GM19035 (cell line): ENCODE results near the gene PAXIP1.

Experiments used
- ATAC-seq: cut with Tn5 transposase; IDR thresholded peaks from one replicate; pipeline ENCODE4 v1.9.1; 2021; ENCODE audit not compliant: unreplicated experiment

PAXIP1 gene

DNA sequence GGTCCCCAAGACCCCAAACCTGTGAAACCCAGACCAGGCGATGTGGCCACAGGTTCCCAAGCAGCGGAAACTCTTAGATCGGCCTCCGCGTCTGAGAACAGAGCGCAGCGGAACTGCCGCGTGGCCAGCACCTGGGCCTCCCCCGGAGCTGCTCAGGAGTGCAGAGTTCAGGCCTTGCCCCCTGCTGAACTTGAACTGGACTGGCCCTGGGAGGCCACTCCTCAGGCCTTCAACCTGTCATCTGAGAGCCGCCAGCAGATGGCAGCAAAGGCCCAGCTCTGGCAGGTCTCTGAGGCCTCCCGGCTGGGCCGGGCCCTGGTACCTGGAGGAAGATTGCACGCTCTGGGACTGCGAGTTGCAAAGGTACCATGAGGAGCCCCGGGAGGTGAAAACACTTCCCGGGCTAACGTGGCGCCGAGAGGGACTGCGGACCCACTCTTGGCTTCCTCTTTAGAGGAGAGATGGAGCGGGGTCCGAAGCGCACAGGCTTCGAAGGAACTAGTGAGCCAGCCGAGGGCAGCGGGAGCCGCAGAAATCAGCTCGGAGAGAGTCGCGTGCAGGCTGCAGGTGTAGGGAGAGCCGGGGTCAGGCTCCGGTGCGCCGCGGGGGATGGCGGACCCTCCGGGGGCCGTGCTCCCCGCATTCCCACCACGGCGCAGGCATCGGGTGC is 89.2 kb downstream of the PAXIP1 start:
- ATAC-seq: peak; percentile 96

- ATAC-seq: no peak
Measured at GRCh38 chr7:154912871-154913637, 89.9 kb downstream of the PAXIP1 start.

GRCh38 chr7:154911862-154912455 is 91.0 kb downstream of the PAXIP1 start:
- ATAC-seq: no peak

GRCh38 chr7:154911411-154911810 is 91.5 kb downstream of the PAXIP1 start:
- no peak for ATAC-seq

GRCh38 chr7:154910977-154911376 is 91.9 kb downstream of the PAXIP1 start:
- no peak for ATAC-seq

GRCh38 chr7:154910125-154910524 is 92.8 kb downstream of the PAXIP1 start:
- ATAC-seq: no peak

DNA sequence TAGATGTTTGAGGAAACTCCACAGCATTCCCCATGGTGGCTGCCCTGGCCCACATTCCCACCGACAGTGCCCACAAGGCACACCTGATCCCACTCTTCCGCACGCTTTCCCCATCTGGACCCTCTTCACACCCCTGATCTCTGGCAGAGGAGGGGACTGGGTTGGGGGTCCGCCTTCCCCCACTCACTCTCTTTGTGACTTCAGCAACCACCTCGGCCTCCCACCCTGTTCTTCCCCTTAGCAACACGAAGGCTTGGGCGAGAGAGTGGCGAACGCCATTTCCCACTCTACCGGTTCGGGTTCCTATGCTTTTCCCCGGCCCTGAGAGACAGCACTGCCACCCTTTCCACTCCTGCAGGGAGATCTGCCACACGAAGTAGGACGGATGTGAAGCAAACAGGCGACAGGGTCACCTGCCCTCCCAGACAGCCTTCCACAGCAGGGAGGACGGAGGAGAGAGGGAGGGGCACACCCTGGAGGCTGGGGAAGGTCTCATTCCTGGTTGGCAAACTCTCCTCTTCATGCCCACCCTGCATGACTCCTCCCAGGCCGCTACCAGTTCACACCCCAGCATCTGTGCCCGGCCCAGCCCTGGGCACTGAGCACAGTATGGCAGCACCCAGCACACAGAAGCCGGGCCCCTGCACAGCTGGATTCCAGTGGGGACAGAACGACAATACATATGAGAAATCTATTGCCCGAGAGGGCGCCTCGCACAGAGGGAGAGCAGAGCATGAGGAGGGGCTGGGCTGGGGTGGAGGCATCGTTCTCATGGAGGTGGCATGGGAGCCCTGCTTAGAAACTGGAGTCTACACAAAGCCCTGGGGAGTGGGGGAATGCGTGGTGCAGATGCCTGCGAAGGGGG is 93.5 kb downstream of the PAXIP1 start:
- ATAC-seq: no peak

DNA sequence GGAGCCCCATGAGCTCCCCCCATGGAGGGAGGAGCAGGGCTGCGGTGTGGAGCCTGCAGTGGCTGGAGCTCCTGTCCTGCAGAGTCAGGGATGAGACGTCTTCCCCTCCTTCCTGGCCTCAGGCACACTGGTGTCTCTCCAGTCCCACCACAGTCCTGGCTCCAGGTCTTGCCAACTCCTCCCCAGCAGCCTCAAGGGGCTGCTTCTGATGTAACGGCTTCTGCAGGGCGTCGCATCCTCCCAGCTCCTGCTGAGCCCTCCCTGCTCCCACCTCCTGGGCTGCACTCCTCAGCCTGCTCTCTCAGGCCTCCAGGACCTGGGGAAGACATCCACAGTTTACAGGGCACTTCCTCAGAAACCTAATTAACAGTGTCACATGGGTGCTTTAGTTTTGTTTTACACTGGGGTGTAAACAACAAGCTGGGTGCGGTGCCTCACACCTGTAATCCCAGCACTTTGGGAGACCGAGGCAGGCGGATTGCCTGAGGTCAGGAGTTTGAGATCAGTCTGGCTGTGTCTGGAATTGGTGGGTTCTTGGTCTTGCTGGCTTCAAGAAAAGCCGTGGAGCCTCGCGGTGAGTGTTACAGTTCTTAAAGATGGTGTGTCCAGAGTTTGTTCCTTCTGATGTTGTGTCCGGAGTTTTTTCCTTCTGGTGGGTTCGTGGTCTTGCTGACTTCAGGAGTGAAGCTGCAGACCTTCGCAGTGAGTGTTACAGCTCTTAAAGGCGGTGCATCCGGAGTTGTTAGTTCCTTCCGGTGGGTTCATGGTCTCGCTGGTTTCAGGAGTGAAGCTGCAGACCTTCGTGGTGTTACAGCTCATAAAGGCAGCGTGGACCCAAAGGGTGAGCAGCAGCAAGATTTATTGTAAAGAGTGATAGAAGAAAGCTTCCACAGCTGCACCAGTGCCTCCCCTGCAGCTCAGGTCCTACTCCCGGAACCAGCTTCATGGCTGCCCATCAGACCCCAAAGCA is 95.0 kb downstream of the PAXIP1 start:
- ATAC-seq: no peak

GRCh38 chr7:154906736-154907355 is 96.1 kb downstream of the PAXIP1 start:
- no peak for ATAC-seq

DNA sequence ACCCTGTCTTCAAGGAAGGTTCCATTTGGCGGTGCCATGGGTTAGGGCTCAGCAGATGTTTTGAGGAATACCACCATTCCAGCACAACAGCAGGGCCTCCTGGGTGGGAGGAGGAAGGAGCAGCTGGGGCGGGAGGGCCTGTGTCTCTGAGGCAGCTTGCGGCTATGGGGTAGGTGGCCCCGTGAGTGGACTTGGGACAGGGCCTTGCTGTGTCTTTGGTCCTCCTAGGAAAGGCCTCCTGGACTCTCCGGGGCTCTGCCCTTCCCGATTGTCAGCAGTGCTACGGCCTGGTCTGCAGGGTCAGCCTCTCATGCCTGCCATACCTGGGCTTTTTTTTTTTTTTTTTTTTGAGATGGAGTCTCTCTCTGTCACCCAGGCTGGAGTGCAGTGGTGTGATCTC is 96.7 kb downstream of the PAXIP1 start:
- no peak for ATAC-seq

DNA sequence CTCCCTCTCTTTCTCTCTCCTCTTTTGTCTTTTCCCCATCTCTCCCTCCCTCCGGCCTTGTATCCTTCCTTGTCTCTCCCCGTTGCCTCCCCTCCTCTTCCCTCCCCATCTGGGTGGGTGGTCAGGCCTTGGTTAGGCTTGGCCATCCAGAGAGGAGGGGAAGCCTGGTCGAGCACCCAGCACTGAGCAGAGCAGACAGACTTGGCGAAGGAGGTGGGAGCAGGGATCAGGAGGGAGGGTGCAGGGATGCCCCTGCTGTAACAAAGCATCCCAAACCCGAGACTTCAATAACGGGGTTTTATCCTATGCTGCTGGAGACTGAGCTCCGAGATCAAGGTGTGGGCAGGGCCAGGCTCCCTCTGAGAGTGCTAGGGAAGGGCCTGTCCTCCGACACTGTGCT is 97.3 kb downstream of the PAXIP1 start:
- ATAC-seq: no peak

DNA sequence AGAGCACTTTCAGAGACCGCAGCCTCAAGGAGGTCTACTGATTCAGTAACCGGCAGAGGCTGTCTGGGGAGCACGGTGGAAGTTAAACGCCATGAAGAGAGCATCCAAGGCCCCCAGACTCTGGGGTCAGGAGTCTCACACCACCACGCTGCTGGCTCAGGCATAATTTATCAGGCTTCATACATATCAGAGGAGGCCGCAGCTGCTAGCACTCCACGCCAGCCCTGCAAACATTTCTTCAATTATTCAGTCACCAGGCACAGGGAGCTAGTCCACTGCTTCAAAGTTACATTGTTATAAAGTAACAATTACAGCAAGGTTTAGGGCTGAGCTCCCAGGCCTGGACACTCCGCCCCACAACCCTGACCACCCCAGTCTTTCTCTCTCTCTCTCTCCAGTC is 97.8 kb downstream of the PAXIP1 start:
- ATAC-seq: no peak

DNA sequence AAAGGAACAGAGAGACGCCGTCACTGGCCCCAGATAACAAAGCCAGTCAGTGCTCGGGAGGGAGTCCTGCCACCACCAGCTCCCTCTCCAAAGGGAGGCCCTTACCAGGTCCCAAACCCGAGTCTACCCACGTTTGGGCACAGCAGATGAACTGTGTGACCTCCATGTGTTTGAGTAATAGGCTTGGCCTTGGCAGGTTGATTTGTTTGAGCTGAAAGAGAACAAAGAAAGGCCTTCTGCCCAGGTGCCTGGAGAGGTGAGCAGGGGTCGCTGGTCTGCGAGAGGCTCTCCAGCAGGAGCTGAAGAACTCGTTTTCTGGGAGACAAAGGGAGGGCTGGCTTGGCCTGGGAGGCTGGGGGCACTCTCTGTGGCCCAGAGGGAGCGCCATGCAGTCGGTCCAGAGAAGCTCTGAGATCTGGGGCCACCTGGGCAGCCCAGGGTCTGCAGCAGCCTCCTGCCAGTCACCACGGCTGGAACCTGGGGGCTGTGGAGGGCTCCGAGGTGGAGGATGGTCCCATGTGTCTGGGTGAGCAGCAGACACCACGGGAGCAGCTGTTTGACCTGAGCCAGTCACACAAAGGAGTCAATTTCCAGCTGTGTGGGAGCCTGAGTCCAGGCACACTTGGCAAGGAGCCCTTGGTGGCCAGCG is 99.7 kb downstream of the PAXIP1 start:
- no peak for ATAC-seq

DNA sequence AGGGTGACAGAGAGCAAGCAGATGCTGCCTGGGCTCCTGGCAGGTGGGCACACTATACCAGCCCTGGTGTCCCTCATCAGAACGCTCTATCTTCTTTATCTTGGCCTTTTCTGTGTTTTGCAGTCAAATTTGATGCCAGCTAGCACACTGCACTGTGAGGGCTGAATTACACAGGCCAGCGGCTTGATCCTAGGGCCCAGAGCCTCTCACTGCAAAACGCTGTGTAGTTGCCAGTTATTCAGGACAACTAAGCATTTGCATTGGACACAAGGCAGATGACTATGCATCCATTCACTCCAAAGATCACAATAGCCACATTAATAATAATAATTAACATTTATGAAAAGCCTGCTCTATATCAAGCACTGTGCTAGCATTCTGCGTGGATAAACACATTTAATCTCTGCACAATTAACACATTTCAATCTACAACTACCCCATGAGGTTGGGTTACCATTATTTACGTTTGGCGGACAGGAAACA is 100.3 kb downstream of the PAXIP1 start:
- ATAC-seq: no peak

GRCh38 chr7:154899862-154900261 is 103.1 kb downstream of the PAXIP1 start:
- ATAC-seq: no peak

DNA sequence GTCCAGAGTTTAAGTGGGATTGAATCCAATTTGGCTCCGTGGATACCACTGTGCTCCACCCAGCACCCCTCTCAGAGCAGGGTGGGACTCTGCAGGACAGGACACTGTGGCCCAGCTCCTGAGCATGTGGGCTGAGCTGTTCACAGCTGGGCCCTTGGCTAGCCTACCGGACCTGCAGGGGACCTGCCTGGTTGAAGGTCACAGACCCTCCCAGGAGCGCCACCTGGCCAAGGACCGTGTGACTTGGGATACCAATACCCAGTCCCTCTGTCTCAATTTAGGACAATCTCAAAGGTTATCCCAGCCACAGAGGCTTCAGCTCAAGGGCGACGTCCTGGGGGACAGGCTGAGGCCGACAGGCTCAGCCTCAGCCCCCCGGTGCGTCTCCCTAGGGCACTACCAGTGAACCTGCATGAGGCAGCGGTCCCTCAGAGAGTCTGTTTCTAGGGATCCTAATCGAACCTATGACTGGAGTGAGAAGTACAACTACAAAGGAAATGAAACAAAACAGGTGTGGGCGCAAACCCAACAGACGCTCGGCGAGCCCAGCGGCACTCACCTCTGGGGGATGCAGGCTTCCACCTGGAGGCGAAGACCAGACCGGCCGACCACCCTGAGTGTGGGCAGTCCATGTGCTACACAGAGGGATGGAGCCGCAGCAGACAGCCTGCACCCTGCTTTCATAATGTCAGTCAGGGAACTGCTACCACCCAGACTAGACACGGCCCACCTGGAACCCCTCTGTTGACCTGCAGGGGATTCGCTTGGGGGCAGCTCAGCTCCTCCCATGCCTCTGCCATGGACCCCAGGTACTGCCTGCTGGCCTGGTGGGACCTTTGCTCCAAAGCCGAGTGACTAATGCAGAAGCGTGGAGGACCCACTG is 103.7 kb downstream of the PAXIP1 start:
- no peak for ATAC-seq

GRCh38 chr7:154896076-154896475 is 106.8 kb downstream of the PAXIP1 start:
- no peak for ATAC-seq
